Stimulated activated CD4-positive, alpha-beta T cell treated with anti-CD3 and anti-CD28 coated beads, Interleukin-15, amount 100 ng/mL, for 1 hour (primary cell): ENCODE results near the gene UQCC2.

ENCODE experiments used
- DNase-seq, 2 donors: peaks; one replicate each; pipeline ENCODE4 v3.0.0-alpha.2; 2020; ENCODE audit warnings: low read depth in 1 of 2, low spot score in 1 of 2

The UQCC2 gene

GRCh38 chr6:33725891-33726673 lies 14.6 kb upstream of the UQCC2 start:
- DNase-seq = no peak

GRCh38 chr6:33725222-33725621 lies 13.7 kb upstream of the UQCC2 start:
- DNase-seq = no peak

- DNase-seq = no peak
Measured at GRCh38 chr6:33724102-33725023, 12.9 kb upstream of the UQCC2 start.

- DNase-seq = no peak
Measured at GRCh38 chr6:33723371-33724085, 12.0 kb upstream of the UQCC2 start.

- no peak for DNase-seq
Measured at GRCh38 chr6:33722103-33722623, 10.7 kb upstream of the UQCC2 start.

- no peak for DNase-seq
Measured at GRCh38 chr6:33721508-33721907, 10.0 kb upstream of the UQCC2 start.

- DNase-seq = no peak
Measured at GRCh38 chr6:33720998-33721397, 9.5 kb upstream of the UQCC2 start.

GRCh38 chr6:33719326-33719987 lies 8.0 kb upstream of the UQCC2 start:
- DNase-seq = no peak

- no peak for DNase-seq
Measured at GRCh38 chr6:33718713-33719112, 7.2 kb upstream of the UQCC2 start.

GRCh38 chr6:33717934-33718455 lies 6.5 kb upstream of the UQCC2 start:
- no peak for DNase-seq

GRCh38 chr6:33716890-33717632 lies 5.6 kb upstream of the UQCC2 start:
- DNase-seq = no peak

GRCh38 chr6:33716379-33716778 lies 4.9 kb upstream of the UQCC2 start:
- no peak for DNase-seq

GRCh38 chr6:33714385-33715040 lies 3.0 kb upstream of the UQCC2 start:
- DNase-seq = no peak

GRCh38 chr6:33713786-33714185 lies 2.3 kb upstream of the UQCC2 start:
- DNase-seq = no peak

- no peak for DNase-seq
Measured at GRCh38 chr6:33712914-33713313, 1.4 kb upstream of the UQCC2 start.

- no peak for DNase-seq
Measured at GRCh38 chr6:33710296-33711121, 991 bp downstream of the UQCC2 start.

GRCh38 chr6:33709605-33710295 lies 1.8 kb downstream of the UQCC2 start:
- DNase-seq = no peak
